ENCODE data around the gene SOWAHA.

Gene SOWAHA

GRCh38 chr5:132812781-132813598 lies at the start of gene SOWAHA:
SOWAHA (plus strand) TSS chr5:132813302; CDS start chr5:132813622, 320 bp downstream.
- DNase-seq = peak; percentile 18

- no peak for DNase-seq
Observed at GRCh38 chr5:132764051-132764450, 49.1 kb upstream of the SOWAHA start.

GRCh38 chr5:132764671-132765238 lies 48.3 kb upstream of the SOWAHA start:
- DNase-seq = no peak

GRCh38 chr5:132765311-132766019 lies 47.6 kb upstream of the SOWAHA start:
- DNase-seq = no peak

- DNase-seq = no peak
Observed at GRCh38 chr5:132766020-132766805, 46.9 kb upstream of the SOWAHA start.

DNA sequence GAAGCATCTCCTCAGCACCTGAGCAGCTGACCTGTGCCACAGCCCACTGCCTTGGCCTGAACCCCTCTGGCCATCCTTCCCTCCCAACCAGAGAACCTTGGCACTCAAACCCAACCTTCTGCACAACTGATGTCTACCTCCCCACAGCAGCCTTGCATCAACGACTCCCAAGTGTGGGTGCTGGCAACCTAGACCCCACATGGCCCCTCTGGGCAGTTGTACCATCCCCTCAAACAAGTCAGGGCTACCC lies 46.4 kb upstream of the SOWAHA start:
- no peak for DNase-seq

DNA sequence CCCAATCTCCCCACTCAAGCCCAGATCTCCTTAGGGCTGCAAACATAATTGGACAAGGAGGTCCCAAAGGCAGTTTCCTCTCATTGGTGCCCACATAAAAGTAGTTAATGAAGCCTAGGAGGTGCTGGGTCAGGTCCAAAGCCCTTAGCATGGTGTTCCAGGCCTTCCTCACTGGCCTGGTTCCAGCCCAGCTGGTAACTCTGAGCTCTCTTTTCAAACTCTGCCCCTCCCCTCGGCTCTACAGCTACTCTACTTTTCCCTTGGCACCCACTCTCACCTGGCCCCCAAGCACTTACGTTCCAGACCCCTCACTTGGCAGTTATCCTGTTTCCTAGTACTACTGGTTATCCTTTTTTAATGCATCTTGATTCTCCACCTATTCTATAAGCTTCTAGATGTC lies 46.0 kb upstream of the SOWAHA start:
- no peak for DNase-seq

DNA sequence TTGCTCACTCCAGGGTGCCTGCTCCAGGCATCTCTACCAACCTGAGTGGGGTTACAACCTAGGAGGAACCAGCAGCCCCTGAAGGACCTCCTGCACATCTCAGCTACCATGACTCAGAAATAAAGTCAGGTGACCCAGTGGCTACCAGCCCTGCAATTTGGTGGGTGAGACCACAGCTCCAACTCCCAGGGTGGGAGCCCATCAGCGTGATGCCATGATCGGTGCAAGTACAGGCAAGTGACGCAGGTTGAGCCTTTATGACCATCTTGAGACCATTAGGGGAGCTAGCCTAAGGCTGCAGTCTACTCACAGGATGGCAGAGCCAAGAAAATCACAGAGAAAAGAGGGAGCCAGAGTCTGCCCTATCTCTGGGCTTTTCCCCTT lies 44.6 kb upstream of the SOWAHA start:
- DNase-seq = no peak

- DNase-seq = no peak
Observed at GRCh38 chr5:132770476-132771159, 42.5 kb upstream of the SOWAHA start.

- no peak for DNase-seq
Observed at GRCh38 chr5:132771503-132771998, 41.6 kb upstream of the SOWAHA start.

- no peak for DNase-seq
Observed at GRCh38 chr5:132772291-132773070, 40.6 kb upstream of the SOWAHA start.

- no peak for DNase-seq
Observed at GRCh38 chr5:132773114-132773513, 40.0 kb upstream of the SOWAHA start.

DNA sequence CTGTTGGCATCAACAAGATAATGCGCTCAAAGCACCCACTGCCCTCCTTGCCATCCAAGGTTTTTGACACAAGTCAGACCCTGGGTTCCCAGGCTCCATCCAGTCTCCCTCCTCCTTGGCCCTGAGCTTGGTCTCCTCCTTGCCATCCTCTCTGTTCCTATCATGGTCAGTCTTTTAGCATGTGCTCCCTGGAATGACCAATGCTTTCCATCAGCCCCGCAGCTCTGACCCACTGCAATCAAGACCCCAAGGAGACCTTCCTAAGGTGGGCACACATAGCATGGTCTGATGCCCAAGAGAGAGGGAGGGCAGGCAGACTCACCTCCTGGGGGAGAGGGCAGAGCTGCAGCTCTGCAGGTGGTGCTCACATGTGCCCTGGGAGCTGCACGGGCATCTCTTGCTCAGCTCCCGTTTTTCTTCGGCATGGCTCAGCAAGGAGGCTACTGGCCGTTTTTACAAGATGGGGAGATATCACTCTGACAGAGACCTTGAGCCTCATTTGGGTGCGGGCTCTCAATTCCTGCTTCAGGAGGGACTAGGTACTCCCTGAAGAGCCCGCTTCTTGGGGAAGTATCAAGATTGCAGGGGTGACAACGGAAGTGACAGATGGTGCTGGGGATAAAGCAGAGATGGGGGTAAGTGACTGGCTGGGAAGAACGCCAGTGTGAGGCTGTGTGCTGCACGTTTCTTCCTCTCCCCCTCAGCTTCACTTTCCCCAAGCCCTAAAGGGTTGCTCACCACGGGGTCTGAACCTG lies 39.3 kb upstream of the SOWAHA start:
- DNase-seq = no peak

DNA sequence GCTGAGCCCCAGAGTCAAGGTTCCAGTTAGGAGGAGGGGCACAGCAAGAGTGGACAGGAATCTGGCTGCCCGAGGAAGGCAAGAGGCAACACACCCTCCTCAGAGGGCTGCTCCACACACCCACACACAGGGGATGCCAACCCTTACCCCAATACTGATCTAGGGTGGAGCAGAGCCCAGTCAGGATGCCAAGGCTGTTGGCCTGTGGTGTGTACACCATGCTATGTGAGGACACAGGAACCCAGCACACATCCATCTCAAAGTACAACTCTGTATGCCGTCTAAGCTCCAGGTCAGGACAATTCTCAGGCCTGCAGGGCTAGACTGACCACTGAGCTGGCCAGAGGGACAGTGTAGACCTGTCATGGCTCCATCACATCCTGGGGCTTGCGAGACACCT lies 38.7 kb upstream of the SOWAHA start:
- no peak for DNase-seq

- DNase-seq = no peak
Observed at GRCh38 chr5:132774896-132775295, 38.2 kb upstream of the SOWAHA start.

GRCh38 chr5:132775476-132775961 lies 37.6 kb upstream of the SOWAHA start:
- DNase-seq = no peak

DNA sequence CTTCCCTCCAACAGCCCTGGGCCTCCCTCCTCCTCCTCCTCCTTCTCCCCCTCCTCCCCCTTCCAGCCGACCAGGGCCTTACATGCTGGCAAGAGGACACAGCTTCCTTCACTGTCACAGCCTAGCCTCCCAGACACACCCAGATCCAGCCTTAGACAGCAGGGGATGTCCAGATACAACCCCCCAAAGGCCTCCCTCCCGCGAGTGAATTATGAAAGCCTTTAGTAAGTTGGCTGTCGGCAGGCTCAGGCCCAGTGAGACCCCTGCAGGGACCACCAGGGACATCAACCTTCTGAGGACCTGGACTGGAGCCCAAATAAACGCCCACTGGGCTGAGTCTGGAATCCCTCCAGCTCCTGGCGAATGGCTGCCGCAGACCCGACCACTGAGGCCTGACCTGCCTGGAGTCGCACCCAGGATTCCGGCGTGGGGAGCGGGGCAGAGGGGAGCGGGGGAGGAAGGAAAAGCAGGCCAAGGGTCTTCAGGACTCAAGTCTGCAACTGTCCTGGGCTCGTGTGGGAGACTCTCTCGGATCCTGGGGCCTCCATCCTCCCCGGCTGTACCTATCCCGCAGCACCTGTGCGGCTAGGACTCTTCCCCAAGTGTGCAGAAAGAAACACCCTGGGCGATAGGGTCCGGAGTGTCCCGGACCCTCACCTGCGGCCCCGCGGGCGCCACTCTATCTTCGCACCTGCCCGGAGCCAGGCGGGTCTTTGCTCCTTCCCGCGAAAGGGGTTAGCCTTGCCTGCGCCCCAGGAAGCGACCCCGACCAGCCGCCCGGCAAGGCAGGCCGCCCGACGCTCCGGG lies 36.8 kb upstream of the SOWAHA start:
- DNase-seq = no peak

GRCh38 chr5:132776938-132777208 lies 36.2 kb upstream of the SOWAHA start:
- DNase-seq = no peak

DNA sequence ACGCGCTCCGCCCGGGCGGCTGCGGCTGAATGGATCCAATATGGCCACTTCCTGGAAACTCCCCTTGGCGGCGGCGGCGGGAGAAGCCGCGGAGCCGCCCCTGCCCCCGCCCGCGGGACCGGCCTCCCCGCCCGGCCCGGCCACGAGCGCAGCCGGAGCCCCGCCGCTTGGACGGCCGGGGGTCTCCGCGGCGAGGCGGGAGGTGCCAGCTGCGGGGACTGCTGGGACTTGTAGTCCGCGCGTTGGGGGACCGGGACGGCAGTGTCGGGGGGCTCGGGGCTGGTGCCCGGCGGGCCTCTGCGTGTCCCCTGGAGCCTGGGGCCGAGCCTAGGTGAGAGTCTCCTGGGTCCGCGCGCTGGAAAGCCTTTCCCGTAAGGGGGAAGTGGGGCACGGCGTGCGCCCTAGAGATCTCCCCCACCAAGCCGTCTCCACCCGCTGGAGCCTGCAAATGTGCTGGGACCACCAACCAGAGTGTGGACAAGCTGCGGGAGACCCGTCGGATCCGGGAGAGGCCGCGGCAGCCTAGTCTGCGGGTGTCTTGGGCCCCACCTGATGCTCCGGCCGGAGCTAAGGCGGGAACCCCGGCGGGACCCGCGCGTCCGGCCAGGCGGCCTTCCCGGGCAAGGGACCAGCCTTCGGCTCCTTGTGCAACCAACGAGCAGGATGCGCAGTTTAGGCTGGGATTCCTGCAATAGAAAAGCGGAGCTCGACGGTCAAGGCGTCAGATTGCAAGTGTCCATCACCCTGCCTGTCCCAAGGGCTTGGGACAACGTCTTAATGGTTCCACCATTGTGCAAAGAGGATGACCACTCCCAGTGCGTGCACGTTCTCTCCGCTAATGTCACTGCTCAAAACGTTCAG lies 35.7 kb upstream of the SOWAHA start, which contains the start of gene SEPTIN8:
SEPTIN8 (minus strand) TSS at position 31 of the 861 bp plus-strand sequence. CDS start 102 bp downstream, outside the sequence.
- peak; percentile 56 for DNase-seq

Measured in CD4-positive, alpha-beta T cell treated with Interleukin-21 for 1 hour (primary cell).